Measurements from ENCODE around the gene HNRNPF.
"Not testable (repeated sequence)": the region's sequence is repeated elsewhere in the genome, so short reads cannot be mapped to it uniquely, and the experiment has no call there.

The HNRNPF gene

DNA sequence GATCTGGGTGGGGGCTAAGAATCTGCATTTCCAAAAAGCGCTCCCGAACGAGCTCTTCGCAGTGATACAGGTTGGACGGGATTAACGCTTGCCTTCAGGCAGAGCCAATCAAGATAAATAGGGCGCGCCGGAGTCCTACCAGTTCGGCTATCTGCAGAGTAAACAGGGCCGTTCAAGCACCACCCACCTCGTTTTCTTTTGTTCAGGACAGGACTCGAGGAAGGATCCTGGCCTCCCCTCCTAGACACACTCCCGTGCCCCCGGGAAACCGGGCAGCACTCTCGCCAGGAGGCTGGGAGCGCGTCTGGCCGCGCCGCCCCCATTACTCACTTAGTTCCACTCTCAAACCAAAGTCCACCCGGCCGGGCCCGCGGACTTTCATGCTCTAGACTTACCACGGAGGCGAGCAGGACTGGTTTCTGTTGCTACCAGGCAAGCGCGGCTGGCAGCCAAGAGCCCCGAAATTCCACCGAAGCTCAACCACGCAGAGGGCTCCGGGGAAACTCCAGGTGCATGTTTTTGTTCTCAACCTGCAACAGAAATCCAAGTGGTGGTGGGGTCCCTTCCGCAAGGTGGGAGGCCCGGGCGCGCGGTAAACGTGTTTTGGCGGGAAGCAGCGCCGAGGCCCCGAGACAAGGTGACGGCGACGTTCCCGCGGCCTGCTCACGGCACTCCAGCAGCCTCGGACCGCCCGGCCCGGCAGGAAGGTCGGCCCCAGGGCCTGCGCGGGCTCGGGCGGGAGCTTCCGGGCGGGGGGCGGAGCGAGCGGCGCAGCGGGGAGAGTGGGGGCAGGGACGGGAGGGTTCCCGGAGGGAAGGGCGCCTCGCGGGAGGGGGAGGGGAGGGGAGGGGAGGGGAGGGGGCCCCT, 12.7 kb downstream of the HNRNPF start:
- no peak for FAIRE-seq

DNA sequence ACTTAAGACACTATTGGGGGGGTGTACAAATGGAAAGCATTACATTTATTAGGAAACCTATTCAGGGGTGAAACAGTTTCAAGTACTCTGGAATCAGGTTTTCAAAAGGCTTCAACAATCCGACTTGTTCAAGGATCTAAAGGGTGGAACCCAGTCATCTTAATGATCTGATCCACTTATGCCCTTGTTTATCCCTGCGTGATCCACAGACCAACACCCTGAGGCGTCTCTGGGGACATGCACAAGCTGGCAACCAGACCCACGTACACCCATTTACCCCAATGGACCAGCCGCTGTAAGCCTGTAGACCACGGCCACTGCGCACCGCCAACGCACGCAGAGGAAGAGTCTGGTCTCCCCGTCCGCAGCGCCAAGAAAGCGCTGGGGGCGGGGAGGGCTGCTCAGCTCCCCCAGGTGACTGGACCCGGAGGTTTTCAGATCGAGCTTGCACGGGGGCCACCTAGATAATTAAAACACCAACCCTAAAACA, 13.4 kb downstream of the HNRNPF start:
- FAIRE-seq: no peak

DNA sequence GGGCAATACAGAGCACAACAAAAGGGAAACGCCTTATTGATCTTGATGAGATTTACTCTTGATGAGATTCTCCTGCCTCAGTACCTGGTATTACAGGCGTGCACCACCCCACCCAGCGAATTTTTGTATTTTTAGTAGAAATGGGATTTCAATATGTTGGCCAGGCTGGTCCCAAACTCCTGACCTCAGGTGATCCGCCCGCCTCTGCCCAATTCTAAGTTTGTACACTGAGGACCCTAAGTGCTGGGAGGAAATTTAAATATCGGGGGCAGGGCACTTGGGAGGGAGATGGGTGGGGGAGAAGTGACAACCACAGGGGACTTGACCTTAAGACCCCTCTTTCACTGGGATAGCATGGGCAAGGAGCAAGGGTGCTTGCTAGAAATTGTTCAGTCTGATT, 14.1 kb downstream of the HNRNPF start:
- no peak for FAIRE-seq

DNA sequence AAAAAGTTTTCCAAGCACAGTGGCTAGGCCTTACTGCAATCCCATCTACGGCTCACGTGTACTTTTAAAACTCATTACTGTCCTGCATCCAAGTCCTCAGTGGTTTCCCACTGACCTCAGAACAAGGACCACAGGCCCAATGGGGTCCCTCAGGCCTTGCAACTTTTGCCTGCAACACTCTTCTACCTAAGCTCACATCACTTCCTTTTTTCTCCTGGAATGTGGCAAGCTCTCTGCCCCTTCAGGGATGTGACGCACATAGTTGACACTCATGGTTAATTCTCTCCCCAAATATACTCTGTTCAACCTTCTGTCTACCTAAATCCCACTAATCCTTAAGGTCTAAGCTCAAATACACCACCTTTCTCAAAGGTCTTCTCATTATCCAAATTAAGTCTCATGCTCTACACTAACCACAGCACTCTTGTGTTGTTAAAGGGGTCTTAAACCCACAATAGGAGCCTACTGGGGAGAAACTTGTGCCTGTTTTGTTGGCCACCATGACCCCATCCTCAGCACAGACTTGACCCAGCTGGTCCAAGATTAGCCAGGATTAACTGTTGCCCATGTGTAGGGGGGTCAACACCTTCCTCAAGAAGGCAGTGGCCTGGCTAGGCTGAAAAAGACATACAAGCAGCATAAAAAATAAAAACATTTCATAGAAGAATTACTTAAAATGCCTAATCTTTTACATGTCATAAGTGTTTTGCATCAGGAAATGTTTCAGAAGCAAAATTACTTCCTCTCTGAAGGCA, 15.2 kb downstream of the HNRNPF start:
- no peak for FAIRE-seq

DNA sequence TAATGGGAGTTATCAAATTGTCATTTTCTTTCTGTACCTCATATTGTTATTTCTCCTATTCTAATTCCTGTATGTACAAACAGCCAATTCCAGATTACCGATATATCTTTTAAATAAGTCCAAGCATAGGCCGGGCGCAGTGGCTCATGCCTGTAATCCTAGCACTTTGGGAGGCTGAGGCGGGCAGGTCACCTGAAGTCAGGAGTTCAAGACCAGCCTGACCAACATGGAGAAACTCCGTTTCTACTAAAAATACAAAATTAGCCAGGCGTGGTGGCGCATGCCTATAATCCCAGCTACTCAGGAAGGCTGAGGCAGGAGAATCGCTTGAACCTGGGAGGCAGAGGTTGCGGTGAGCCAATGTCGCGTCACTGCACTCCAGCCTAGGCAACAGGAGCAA, 15.8 kb downstream of the HNRNPF start:
- FAIRE-seq: not testable (repeated sequence)

DNA sequence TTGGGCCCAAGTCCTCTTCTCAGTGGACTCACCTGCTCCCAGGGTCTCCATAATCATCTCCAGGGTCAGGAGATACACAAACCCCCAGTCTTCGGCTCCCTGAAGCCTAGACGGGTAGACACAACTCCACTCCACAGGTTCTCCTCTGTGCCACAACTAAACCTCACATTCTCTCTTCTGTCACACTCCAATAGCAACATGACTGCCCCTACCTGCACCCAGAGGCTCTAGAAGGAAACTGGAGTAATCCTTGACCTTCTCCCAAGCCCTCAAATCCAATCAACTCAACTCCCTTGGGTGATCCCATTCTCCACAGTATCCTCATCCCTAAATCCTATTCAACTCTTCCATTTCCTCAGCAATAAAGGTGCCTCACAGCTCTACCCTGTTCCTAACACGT, 16.2 kb downstream of the HNRNPF start:
- FAIRE-seq: no peak

DNA sequence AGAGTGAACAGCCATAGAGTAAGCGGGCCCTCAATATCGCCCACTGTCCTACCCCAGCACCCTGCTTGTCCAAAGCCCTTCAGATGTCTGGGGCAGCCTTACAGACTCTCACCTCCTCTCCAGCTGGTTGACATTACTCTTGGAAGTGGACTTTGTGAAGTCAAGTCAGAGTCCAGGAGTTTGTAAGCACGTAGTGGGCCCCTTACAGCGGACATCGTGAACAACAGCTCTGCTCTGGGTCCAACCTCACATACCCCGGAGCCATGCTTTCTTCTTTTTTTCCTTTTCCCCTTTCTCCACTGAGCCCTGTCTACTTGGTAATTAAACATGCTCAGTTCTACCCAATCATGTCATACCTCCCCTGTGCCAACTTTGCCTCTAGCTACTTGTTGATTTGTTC, 17.5 kb downstream of the HNRNPF start:
- FAIRE-seq: no peak

DNA sequence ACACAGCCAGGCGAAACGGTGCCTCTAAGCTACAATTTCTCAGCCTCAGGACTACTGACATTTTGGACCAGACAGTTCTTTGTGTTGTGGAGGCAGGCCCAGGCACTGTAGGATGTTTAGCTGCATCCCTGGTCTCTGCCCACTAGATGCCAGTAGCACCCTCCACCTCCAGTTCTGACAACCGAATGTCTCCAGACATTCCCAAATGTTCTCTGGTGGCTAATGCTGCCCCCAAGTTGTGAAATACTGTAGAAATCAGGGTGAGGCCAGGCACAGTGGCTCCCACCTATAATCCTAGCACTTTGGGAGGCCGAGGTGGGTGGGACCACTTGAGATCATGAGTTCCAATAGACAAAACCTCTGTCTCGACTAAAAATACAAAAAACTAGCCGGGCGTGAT, 18.2 kb downstream of the HNRNPF start:
- FAIRE-seq: peak; percentile 8

DNA sequence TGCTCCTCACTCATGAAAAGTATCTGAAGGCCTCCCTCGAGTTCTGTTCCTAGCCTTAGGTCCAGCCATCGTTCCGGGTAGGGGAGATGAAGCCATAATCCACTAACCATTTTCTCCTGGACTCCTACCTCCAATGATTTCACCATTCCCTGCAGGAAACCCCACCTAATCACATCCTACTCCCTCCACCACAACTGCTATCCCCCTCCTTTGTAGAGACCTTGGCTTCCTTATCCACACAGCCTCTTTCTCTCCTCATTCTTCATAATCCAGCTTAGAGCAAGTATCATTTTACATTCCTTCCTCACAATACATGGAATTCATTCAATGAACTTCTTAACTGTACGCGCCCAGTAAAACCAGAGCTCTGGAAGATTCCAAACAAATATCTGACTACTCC, 18.7 kb downstream of the HNRNPF start:
- no peak for FAIRE-seq

DNA sequence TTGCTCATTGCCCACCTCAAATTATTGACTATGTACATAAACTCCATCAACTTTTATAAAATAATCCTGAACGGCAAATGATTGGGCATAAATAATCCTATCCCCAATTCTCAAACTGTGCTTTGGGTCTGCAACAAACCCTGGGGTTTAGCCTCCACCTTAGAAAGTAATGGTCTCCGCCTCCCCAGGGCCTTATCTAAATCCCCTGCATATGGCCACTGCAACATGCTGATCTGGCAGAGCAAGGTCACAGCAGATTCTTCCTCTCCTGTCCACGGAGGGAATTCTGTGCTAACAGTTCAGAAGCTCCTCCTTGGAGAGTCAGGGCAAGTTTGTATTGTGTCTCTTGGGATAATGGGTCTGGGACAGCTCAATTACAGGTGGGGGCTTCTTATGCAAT, 19.1 kb downstream of the HNRNPF start:
- no peak for FAIRE-seq

DNA sequence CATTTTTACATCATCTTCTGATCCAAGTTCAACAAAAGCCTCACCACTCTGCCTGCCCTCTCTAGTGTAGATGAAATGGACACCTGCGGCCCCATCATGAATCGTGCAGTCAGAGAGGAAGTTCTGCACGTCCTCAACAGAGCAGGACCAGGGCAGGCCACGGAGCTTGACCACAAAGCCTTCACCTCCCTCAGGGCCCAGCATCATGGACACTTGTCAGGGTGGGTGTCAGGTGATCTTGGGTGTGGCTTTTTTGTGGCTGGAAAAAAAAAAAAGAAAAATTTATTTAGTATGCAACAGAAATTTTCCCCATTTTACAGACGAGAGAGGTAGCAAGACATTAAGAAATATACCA, 21.3 kb downstream of the HNRNPF start:
- no peak for FAIRE-seq

DNA sequence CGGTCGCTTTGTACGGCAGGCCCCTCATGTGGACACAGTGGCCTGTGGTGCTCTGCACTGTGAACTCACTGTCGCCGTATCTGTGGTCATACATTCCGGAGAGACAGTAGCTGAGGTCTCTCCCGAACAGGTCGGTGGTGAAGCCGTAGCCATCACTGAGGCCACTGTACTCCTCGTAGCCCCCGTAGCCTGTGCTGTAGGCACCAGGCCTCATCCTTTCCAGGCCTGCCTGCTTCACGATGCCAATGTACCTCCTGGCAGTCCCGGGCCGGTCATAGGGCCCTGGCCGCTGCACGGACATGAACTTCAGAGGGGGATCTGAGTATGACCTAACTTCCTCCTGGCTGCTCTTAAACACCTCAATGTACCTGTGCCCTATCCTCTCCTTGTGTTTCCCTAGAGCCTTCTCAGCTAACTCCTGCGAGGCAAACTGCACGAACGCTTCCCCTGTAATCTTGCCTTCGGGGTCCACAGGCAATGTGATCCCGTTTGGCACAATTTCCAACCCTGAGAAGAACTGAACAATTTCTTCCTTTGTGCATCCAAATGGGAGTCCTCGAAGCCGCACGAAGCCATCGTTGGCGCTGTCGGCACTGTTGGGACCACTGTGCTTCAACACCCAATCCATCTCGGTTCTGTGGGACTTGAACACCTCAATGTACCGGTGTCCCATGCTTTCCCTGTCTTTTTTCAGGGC, 21.9 kb downstream of the HNRNPF start:
- FAIRE-seq: no peak

DNA sequence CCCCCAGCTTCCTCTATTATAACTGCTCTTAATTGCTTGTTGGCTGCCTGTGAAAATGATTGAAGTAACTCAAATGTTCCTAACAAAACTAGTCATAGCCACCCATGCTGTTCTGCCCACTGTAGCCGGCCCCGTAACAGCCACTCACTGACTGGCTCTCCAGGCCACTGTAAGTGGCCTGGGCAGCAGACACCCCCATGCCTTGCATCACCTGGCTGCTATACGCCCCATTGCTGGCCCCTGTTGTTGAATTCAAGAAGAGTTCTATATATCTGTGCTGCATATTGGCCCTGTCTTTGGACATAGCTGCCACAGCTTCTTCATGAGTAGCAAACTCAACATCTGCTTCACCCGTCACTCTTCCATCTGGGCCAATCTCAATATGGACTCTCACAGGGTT, 22.4 kb downstream of the HNRNPF start:
- no peak for FAIRE-seq

DNA sequence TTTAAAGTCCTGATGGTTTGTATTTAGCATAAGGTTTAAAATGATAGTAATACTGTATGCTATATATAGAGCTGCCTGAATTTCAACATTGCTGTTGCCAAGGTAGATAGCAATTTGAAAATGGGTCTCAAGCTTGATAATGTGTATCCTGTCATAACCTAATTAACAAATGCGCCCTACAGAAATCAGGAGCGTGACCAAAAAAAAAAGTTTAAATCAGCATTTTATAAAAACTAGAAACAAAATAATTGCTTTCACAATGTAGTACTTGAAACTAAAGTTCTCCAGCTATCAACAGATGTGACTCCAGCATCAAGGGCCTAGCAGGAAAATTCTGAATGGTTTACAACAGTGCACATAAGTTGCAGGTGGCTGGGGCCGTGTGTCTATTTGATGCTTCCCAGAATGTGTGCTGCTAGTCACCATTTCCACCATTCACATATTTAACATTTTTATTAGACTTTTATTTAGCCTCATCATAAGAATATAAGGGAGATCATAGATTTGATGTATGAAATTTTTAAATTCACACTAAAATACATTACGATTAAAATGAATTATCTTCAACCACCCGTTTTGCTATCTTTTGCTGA, 23.5 kb downstream of the HNRNPF start:
- no peak for FAIRE-seq

DNA sequence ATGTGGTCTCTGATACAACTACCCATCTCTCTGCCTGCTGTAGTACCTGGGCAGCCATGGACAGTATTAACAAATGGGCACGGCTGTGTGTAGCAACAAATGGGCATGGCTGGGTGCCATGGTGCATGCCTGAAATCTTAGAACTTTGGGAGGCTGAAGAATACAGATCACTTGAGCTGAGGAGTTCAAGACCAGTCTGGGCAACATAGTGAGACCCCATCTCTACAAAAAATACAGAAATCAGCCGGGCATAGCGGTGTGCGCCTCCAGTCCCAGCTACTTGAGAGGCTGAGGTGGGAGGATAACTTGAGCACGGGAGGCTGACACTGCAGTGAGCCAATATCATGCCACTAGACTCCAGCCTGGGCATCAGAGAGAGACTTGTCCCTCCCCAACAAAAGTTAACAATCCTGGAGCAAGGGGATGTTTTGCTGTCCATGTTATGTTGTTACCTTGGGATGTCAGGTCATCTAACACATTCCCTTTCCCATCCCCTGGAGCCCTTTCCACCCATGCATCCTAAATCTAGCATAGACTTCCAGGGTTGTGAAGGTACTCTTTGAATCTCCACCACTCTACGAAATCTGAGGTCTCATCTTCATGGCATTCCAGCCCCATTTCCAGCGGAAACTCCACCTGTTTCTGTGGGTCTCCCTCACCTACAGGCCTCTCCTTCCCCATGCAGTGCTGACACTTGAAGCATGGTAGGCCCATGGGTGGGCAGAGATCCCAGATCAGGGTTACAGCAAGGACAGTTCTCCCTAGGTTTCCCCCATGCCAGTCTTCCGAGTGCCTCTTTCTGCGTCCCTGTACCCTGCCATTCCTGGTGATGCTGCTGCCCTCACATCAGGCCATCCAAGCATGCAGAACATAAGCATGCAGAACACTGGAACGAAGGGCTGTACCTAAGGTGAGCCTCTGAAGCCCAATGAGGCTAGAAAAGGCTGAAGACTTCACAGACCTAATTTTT, 24.4 kb downstream of the HNRNPF start:
- FAIRE-seq: no peak

DNA sequence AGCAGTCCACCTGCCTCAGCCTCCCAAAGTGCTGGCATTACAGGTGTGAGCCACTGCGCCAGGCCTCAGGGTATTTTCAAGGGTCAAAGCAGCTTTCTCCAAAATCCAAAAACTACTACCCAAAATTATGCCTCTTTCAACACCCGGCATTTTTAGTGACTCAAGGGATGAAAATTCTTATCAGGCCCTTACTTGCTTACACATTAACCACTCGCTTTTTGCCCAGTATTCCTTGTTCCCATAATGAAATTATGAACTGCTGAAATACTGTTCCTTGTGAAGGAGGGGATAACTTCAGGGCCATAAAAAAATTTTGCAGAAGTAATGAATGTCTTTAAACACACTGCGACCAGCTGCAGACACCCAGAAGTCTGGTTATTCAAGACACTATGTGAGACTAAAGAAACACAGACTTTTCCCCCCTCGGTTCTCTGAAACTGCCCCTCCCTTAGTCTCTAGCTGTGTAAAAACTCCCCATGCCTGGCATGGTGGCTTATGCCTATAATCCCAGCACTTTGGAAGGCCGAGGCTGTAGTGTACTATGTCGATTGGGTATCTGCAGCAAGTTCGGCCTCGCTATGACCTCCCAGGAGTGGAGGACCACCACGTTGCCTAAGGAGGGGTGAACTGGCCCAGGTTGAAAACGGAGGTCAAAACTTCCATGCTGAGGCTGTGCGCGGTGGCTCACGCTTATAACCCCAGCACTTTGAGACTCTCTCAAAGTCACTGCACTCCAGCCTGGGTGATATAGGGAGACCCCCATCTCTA, 25.6 kb downstream of the HNRNPF start:
- FAIRE-seq: peak; percentile 31

DNA sequence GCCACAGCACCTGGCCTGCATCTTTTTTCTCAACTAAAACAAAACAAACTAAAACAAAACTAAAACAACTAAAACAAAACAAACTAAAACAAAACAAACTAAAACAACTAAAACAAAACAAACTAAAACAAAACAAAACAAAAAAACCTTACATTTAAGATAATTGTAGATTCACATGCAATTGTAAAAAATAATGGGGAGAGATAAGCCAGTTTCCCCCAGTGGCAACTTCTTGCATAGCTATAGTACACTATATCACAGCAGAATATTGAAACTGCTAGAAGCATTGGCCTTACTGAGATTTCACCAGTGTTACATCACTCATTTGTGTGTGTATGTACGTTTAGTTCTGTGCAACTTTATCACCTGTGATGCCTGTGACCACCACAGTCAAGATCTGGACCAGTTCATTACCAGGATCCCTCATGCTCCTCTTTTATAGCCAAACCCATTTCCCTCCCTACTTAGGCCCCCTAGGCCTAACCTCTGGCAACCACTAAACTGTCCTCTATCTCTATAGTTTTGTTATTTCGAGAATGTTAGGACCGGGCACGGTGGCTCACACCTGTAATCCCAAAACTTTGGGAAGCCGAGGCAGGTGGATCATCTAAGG, 28.3 kb downstream of the HNRNPF start:
- peak; percentile 93 for FAIRE-seq

DNA sequence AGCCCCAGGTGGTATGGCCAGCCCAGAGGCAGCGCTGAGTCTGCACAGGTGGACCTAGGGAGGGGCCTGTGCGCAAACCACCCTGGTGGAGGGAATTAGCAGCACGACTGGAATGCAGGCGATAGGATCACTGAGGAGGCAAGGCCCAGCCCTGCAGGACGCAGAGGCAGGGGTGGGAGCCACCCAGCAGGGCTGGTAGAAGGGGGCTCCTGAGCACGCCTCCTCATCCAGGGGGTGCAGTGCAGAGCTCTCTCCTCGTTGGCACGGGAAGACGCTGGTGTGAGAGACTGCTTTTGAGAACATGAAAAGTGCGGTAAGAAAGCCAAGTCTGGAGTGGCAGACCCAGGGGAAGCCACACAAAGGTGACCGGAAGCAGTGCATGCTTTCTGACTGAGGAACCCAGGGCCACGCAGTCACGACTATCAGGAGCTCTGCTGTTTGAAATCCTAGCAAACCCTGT, 31.5 kb downstream of the HNRNPF start:
- FAIRE-seq: no peak

DNA sequence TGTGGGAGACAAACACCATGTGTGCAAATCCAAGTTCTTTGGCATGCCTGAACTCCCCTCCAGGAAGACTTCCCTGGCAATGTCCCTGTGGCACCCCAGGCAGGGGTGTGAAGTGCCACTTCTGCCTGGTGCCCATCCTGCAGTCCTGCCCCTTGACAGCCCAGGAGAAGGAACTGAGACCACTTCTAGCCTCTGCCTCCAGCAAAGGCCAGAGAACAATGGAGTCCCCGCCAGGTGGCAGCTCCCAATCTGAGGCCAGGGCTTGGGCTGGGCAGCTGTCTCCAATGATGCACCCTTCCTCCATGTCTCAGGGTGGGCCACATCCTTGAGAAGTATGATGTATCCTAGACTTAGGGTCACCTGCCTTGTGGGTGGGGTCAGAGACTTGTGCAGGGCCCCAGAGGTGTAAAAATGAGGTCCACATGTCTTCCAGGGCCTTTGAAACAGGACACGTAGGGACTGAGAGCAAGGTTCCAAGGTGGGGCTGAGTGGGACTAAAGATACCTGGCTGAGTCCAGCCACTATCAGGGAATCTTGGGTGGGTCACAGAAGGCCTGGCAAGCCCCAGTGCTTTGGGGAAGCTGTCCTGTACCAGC, 32.1 kb downstream of the HNRNPF start:
- FAIRE-seq: no peak

DNA sequence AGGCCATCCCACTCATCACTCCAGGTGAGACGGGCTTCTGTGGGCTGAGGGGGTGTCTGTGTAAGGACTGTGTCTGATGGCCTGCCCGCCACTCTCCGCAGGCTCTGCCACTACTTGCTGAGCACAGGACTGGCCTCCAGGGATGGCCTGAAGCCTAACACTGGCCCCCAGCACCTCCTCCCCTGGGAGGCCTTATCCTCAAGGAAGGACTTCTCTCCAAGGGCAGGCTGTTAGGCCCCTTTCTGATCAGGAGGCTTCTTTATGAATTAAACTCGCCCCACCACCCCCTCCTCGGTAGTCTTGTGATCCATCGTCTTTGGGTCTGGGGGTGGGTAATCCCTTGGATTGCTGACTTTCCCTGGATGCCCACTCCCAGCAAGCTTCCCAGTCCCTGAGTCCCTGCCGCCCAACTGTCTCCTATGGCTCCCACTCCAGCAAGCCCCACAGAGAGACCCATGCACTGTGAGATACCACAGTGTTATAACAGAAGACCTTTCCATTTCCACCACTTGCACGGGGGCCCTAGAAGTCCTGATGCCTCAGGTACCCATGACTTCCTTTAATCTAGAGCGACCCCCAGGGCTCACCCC, 32.8 kb downstream of the HNRNPF start:
- FAIRE-seq: no peak

All from G401.6 (cell line).